DMS53 treated with DMSO at 0.1 percent for 48 hours (cell line): ENCODE measurements around the gene ZNF423.

Source experiments
- DNase-seq: peaks from one replicate; lab custom pipeline; 2025; ENCODE audit not compliant: unreplicated experiment; lab: John Stamatoyannopoulos, UW

Gene ZNF423

DNA sequence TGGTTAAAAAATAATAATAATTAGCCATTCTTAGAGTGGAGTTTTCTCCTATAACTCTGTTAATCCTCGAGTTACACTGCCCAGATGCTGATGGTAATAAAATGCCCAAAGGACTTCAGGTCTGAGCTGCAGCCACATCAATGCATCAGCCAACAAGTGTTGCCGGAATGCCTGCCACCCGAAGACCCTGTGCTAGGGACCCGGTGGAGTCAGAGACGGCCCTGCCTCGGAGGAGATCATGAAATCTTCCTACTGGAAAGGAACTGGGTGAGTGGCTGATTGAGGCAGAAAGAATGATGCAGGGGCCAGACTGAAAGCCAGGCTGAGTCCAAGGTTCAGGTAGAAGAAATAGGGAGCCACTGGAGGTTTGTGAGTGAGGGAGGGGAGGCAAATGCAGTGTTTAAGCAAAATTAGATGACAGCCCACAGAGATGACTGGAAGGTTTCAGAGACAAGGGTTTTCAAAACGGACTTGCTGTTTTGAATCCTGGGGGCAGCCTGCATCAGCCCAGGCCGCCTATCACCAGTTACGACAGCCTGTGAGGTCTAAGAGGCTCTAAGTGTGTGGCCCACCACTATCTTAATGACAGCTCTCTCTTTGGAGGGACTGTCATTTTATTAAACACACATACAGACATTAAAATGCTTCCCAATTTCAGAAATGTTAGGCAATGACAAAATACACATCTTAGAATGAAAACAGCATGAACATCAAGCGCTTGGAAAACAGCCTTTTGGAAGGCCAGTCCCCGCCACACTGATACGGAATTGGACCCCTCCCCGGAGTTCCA lies 100.0 kb downstream of the ZNF423 start:
- DNase-seq = no peak

GRCh38 chr16:49755313-49755620 lies 100.6 kb downstream of the ZNF423 start:
- DNase-seq = no peak

DNA sequence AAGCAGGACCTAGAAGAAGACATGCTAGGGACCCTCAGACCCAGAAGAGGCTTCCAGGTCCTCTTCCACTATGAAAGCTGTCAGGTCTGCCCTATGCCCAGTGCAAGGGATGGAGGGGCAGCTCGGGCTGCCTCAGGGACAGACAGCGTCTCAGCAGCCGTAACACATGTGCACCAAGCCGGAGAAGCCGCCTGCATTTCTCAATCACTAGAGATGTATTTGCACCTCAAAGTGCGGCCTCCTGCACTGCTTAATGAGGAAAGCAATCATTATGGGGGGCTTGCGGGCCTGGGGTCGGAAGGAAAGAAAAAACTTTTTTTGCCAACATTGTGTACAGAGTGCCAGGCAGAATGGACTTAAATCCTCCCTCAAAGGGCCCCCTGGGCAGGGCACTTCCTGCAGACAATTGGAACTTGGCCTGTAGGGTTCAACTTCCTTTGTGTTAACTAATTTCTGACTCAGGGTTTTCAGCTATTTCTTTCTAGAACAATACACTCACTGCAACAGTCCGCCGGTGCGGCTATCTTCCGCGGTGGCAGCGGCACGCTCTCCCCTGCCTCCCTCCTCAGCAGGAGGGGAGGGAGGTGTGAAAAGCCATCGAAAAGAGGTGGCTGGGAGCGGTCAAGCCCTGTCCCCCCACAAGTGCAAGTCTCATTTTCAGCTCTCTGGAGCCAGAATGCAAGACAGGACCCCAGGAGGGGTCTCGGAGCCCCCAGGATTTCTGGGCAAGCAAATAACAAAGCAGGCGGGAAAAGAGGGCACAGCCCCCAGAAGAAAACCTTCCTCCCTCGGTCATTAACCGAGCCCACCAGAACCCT lies 101.2 kb downstream of the ZNF423 start:
- DNase-seq = no peak

- no peak for DNase-seq
Observed at GRCh38 chr16:49750341-49751000, 105.4 kb downstream of the ZNF423 start.

GRCh38 chr16:49749816-49750215 lies 106.1 kb downstream of the ZNF423 start:
- DNase-seq = no peak

DNA sequence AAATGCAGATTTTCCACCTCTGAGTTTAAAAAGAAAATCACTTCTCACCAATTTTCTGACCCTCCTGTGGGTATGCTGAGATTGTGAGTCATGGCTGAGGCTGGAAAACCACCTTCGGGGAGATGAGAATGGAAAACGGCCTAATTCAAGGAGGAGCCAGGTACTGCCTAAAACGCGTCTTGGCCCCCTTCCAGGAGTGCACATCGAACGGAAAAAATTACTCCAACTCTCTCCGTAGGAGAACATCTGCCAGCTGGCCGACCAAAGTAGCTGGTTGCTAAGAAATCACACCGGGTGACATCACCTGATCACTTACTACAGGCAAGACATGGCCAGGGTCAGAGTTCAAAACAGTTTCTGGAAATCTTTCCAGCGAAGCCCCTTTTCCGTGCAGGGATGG lies 107.6 kb downstream of the ZNF423 start:
- no peak for DNase-seq

- DNase-seq = no peak
Observed at GRCh38 chr16:49747654-49748053, 108.3 kb downstream of the ZNF423 start.

GRCh38 chr16:49746545-49746944 lies 109.4 kb downstream of the ZNF423 start:
- no peak for DNase-seq

- no peak for DNase-seq
Observed at GRCh38 chr16:49745311-49745747, 110.6 kb downstream of the ZNF423 start.

DNA sequence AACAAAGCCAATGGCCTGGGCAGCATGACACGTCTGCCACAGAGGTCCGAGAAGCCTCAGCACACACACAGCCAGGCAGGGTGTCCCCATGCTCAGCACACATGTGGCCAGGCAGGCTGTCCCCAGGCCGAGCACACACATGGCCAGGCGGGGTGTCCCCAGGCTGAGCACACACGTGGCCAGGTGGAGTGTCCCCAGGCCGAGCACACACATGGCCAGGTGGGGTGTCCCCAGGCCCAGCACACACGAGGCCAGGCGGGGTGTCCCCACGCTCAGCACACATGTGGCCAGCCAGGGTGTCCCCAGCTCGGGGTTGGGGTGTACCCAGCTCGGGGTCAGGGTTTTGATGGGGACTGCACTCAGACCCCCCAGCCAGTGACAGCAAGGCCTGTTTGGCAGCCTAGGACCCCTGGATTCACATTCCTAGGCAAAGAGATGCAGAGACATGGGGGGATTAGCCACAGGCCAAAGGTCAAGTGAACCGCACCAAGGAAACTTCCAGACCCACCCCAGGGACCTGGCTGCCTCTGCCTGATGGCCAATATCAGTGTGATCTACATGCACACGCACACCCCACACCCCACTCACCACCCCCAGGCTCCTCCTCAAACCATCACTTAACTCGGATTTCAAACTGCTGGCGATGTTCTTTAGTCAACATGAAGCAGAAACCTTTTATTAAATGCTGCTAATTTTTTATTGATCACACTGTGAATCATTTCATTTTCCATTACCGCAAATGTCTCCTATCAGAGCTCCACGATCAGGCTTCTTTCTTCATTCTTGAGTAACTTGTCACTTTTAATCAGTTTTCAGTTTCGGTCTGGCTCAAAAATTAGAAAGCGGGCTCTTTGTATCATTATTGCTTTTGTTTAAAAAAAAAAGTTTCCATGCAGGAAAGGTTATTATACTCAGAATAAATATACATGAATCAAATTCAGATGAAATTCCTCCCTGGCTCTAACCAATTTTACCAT lies 111.4 kb downstream of the ZNF423 start:
- no peak for DNase-seq

DNA sequence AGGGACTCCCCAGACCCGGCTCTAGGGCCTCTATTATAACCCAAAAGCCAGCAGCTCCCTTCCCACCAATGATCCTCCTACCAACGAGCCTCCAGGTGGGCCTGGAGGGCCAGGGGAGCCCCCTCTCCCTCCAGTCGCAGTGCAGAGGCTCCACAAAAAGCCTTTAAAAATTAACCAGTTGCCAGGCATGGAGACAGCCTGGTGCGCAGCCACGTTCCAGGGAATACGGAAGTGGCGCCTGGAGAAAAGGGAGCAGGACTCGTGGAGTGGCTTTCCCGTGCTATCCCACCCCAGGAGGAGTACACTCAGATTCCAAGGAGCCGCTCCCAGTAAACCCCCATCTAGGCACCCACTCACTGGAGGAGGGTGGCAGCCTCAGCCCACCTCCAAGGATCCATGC lies 112.3 kb downstream of the ZNF423 start:
- no peak for DNase-seq

DNA sequence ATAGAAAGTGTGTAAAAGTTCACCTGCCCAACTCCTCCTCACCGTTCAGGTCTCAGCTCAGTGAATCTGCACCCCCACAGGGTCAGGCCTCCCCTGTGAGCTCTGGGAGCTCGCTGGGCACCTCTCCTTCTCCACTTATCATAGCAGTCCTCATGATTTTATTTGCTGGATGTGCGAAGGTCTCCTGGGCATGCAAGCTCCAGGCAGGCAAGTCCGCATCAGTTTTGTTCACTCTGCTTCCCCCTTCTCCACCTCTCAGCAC lies 112.8 kb downstream of the ZNF423 start:
- DNase-seq = no peak

DNA sequence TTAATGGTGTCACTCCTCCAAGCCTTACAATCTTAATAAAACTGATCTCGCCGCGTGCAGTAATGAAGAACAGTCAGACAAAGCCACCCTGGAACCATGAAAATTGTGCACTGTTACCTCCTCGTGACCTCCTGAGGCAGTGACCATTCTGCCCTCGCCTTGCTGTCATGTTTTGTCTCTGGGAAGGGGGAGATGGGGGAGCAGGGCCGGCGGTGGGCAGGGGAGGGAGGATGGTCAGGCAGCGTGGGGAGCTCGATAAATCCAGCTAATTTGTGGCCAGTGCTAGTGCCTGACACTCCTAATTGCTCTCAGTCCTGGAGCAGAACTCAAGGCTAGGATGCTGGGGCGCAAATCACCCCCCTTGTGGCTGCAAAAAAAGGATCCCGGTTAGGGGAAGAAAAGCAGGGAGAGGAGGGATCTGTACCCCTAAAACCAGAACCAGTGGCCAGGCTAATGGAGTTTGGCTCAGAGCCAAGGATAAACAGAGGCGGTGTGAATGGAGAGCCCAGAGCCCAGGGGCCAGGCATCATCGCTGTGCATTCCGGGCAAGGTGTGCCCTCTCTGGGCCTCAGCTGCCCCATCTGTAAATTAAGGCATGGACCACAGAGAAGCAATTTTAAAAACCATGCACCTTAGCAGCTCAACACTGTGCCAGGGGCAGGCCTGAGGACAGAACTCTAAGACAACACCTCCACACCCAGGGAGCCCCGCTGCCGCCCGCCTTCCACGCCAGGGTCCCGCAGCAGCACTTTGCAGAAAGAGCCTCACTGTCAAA lies 113.3 kb downstream of the ZNF423 start:
- DNase-seq = no peak

- DNase-seq = no peak
Observed at GRCh38 chr16:49740256-49740655, 115.7 kb downstream of the ZNF423 start.

GRCh38 chr16:49739381-49739780 lies 116.5 kb downstream of the ZNF423 start:
- DNase-seq = no peak

- no peak for DNase-seq
Observed at GRCh38 chr16:49738832-49739231, 117.1 kb downstream of the ZNF423 start.

GRCh38 chr16:49738001-49738400 lies 117.9 kb downstream of the ZNF423 start:
- DNase-seq = no peak

DNA sequence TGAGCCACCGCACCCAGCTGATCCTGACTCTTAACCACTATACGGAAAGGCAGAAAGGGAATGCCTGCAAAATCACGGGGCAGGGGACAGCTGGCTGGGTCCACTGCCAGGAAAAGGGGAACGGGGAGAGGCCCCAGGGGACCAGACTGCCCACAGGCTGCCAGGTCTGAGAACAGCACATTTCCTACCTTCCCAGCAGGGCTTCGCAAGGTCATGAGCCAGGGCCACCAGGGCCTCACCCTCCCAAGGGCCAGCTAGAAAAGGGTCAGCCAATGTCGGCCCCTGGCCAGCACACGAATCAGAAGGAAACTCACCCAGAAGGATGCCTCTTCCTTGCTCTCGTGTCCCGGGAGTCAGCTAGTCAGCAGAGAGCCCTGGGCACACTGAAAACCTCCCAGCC lies 118.4 kb downstream of the ZNF423 start:
- no peak for DNase-seq

GRCh38 chr16:49734331-49734730 lies 121.6 kb downstream of the ZNF423 start:
- no peak for DNase-seq

DNA sequence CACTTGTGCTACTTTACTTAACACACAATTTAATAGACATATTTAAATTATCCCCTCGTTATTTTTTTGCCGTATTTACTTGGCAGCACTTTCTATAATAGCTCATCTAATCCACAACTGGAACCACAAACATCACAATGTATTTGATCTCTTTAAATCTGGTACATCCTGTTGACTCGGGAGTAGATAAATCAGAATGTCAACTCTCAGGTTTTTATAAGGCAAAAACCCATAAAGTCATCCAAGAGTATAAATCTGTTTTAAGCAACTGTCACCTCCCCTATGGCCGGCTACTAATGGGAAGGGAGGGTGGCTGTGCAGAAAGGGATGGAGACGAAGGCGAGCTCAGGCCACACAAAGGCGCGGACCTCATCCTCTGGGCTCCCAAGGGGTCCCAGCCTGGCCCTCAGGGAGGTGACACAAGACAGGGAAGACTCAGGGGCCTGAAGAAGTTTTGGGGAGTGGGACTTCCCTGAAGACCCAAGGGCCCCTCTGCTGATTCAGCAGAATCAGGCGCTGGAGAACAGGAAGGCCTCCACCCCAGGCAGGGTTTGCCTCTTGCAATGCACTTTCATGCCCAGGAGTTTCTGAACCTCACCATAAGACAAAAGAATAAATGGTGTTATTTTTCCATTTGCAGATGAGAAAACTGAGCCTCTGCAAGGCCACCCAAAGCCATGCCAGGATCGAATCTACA lies 122.5 kb downstream of the ZNF423 start:
- no peak for DNase-seq
